MM.1S (cell line): ENCODE results near the gene EXOC6.

Experiments used
- CTCF ChIP-seq: fragments of 300-600 bp; sonication (generic); IDR thresholded peaks from 2 replicates; pipeline ENCODE4 v1.5.1; 2016; ENCODE audit warnings: antibody characterized with exemption, low read length, mixed read lengths
- EZH2phosphoT487 ChIP-seq: fragments of 300-600 bp; sonication (generic); IDR thresholded peaks from 2 replicates; pipeline ENCODE4 v1.6.1; 2018; ENCODE audit warnings: antibody characterized with exemption, low read length

GRCh38 chr10:93054486-93054885 lies 206.2 kb downstream of the EXOC6 start:
- no peak for TF ChIP-seq CTCF
- TF ChIP-seq EZH2phosphoT487: no peak
